ENCODE measurements around the gene DICER1. TPM values are rescaled to one million over a fixed set of nuclear protein-coding genes. Genes with fewer than 3 reads are reported as not detected.

The DICER1 gene
- total RNA-seq, 1 experiment from 2014 or later = 57.1 TPM

- peak; percentile 42 for DNase-seq (ENCODE audit: low spot score)
- TF ChIP-seq CTCF (conservative IDR thresholded peaks at IDR 0.05; ENCODE audit: low read depth, low read length) = peak; percentile 45
- no peak for TF ChIP-seq EZH2 (IDR thresholded peaks at IDR 0.05; ENCODE audit: borderline replicate concordance, low read depth, low read length, poor library complexity, severe bottlenecking)
- no TSS peak for BruUV-seq (replicated peaks)
- POLR2A ChIA-PET (ENCODE audit: low non-redundant PET) = interaction anchor here (0.7 kb wide), 1 partner anchor 327 kb away, joined by 4 read pairs; no protein-coding TSS in a partner anchor
- no peak overlapping the region for H3K27ac ChIP-seq (ENCODE audit: low read depth, low read length, poor library complexity, severe bottlenecking)
- H3K27me3 ChIP-seq (replicated peaks; ENCODE audit: insufficient read depth, low read depth, low read length, poor library complexity) = no peaks in the 10 kb centered on the region
- no peaks in the 10 kb centered on the region for H3K4me1 ChIP-seq (ENCODE audit: insufficient read depth, low read length, poor library complexity, severe bottlenecking)
- no peaks in the 10 kb centered on the region for H3K36me3 ChIP-seq (ENCODE audit: insufficient read depth, low read length, poor library complexity, severe bottlenecking)
- H3K4me3 ChIP-seq (ENCODE audit: low read depth, low read length, poor library complexity, severe bottlenecking) = no peak overlapping the region
- H3K9me3 ChIP-seq (ENCODE audit: low read depth, low read length, poor library complexity, severe bottlenecking) = no peaks in the 10 kb centered on the region
- intact Hi-C loops (cut with micrococcal nuclease; ENCODE audit: unreplicated experiment) = no loop called here
- CTCF ChIA-PET = no interaction called here
Measured at GRCh38 chr14:95196268-95196667, 38.9 kb upstream of the DICER1 start.

GRCh38 chr14:95195031-95195430 lies 37.7 kb upstream of the DICER1 start:
- H3K9me3 ChIP-seq (ENCODE audit: low read depth, low read length, poor library complexity, severe bottlenecking) = no peaks in the 10 kb centered on the region
- H3K27ac ChIP-seq (ENCODE audit: low read depth, low read length, poor library complexity, severe bottlenecking) = no peak overlapping the region
- POLR2A ChIA-PET (ENCODE audit: low non-redundant PET) = no interaction called here
- H3K36me3 ChIP-seq (ENCODE audit: insufficient read depth, low read length, poor library complexity, severe bottlenecking) = no peaks in the 10 kb centered on the region
- CTCF ChIA-PET = no interaction called here
- DNase-seq (ENCODE audit: low spot score) = no peak
- H3K4me3 ChIP-seq (ENCODE audit: low read depth, low read length, poor library complexity, severe bottlenecking) = no peak overlapping the region
- BruUV-seq (replicated peaks) = no TSS peak
- H3K4me1 ChIP-seq (ENCODE audit: insufficient read depth, low read length, poor library complexity, severe bottlenecking) = no peaks in the 10 kb centered on the region
- no peak for TF ChIP-seq EZH2 (IDR thresholded peaks at IDR 0.05; ENCODE audit: borderline replicate concordance, low read depth, low read length, poor library complexity, severe bottlenecking)
- TF ChIP-seq CTCF (conservative IDR thresholded peaks at IDR 0.05; ENCODE audit: low read depth, low read length) = no peak
- H3K27me3 ChIP-seq (replicated peaks; ENCODE audit: insufficient read depth, low read depth, low read length, poor library complexity) = no peaks in the 10 kb centered on the region
- intact Hi-C loops (cut with micrococcal nuclease; ENCODE audit: unreplicated experiment) = no loop called here

GRCh38 chr14:95193081-95193480 lies 35.8 kb upstream of the DICER1 start:
- CTCF ChIA-PET = no interaction called here
- H3K27me3 ChIP-seq (replicated peaks; ENCODE audit: insufficient read depth, low read depth, low read length, poor library complexity) = no peaks in the 10 kb centered on the region
- no peaks in the 10 kb centered on the region for H3K9me3 ChIP-seq (ENCODE audit: low read depth, low read length, poor library complexity, severe bottlenecking)
- no peaks in the 10 kb centered on the region for H3K36me3 ChIP-seq (ENCODE audit: insufficient read depth, low read length, poor library complexity, severe bottlenecking)
- DNase-seq (ENCODE audit: low spot score) = no peak
- POLR2A ChIA-PET (ENCODE audit: low non-redundant PET) = no interaction called here
- intact Hi-C loops (cut with micrococcal nuclease; ENCODE audit: unreplicated experiment) = no loop called here
- no peak overlapping the region for H3K4me3 ChIP-seq (ENCODE audit: low read depth, low read length, poor library complexity, severe bottlenecking)
- H3K27ac ChIP-seq (ENCODE audit: low read depth, low read length, poor library complexity, severe bottlenecking) = no peak overlapping the region
- BruUV-seq (replicated peaks) = no TSS peak
- TF ChIP-seq CTCF (conservative IDR thresholded peaks at IDR 0.05; ENCODE audit: low read depth, low read length) (no peak), EZH2 (IDR thresholded peaks at IDR 0.05; ENCODE audit: borderline replicate concordance, low read depth, low read length, poor library complexity, severe bottlenecking) (no peak)
- no peaks in the 10 kb centered on the region for H3K4me1 ChIP-seq (ENCODE audit: insufficient read depth, low read length, poor library complexity, severe bottlenecking)
